ENCODE results near the gene MOCS1. TPM values are rescaled to one million over a fixed set of nuclear protein-coding genes. Genes with fewer than 3 reads are reported as not detected.

MOCS1 gene
- total and polyA plus RNA-seq, 4 donors = 6.7 to 36.2 (median 29.2) TPM

- H3K9me3 ChIP-seq (ENCODE audit: control insufficient read depth in 4 of 4, low read length in 3 of 4) = no peaks in the 10 kb centered on the region
- TF ChIP-seq EGR1 (IDR thresholded peaks at IDR 0.05; ENCODE audit: low read depth in 2 of 2) (peak in 1 of 2 donors; percentile 85), MAX (IDR thresholded peaks at IDR 0.05) (peak; percentile 95), ZBTB33 (IDR thresholded peaks at IDR 0.05) (peak; percentile 32), YY1 (IDR thresholded peaks at IDR 0.05) (peak; percentile 74), RXRA (IDR thresholded peaks at IDR 0.05) (peak; percentile 89 to 94), GABPA (IDR thresholded peaks at IDR 0.05 in 1 of 2, conservative IDR thresholded peaks at IDR 0.05 in 1 of 2) (no peak), NR2F2 (IDR thresholded peaks at IDR 0.05) (peak; percentile 50), HNF4G (IDR thresholded peaks at IDR 0.05) (peak; percentile 61), RAD21 (IDR thresholded peaks at IDR 0.05) (peak; percentile 24 to 50), CTCF (IDR thresholded peaks at IDR 0.05; ENCODE audit: low read depth, low read length, missing input control) (no peak), REST (IDR thresholded peaks at IDR 0.05) (peak; percentile 31), JUND (IDR thresholded peaks at IDR 0.05) (peak in 1 of 2 donors; percentile 70), TAF1 (conservative IDR thresholded peaks at IDR 0.05) (no peak), FOXA1 (IDR thresholded peaks at IDR 0.05) (peak; percentile 32), FOXA2 (IDR thresholded peaks at IDR 0.05) (peak; percentile 49), SP1 (IDR thresholded peaks at IDR 0.05) (peak; percentile 88), HNF4A (conservative IDR thresholded peaks at IDR 0.05) (peak; percentile 71 to 87)
- TF ChIP-seq, protein P1, sequence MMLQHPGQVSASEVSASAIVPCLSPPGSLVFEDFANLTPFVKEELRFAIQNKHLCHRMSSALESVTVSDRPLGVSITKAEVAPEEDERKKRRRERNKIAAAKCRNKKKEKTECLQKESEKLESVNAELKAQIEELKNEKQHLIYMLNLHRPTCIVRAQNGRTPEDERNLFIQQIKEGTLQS (IDR thresholded peaks at IDR 0.05) = no peak
- peaks cover 17 to 64% (median 56%) of the 10 kb centered on the region in 4 donors for H3K4me1 ChIP-seq (ENCODE audit: control insufficient read depth in 4 of 4, insufficient read depth in 4 of 4, low read length in 3 of 4)
- DNase-seq (ENCODE audit: low spot score) = no peak
- peaks cover 0 to 13% (median 7%) of the 10 kb centered on the region in 4 donors for H3K36me3 ChIP-seq (ENCODE audit: control insufficient read depth in 4 of 4, insufficient read depth in 3 of 4, low read depth in 1 of 4, low read length in 3 of 4)
- WGBS = 33% methylated on average over 5 of the region's 5 CpGs
- no peak overlapping the region for H3K4me3 ChIP-seq (ENCODE audit: low read depth in 1 of 3, low read length in 3 of 3)
- peak overlapping the region; percentile 77 to 93 for H3K27ac ChIP-seq (ENCODE audit: low read depth in 1 of 2, low read length in 2 of 2)
- H3K9ac ChIP-seq (ENCODE audit: low read depth in 1 of 2, low read length in 2 of 2) = no peak overlapping the region
- no peaks in the 10 kb centered on the region for H3K27me3 ChIP-seq (ENCODE audit: control insufficient read depth in 4 of 4, insufficient read depth in 4 of 4, low read length in 3 of 4)
Observed at GRCh38 chr6:39923394-39923793, 10.9 kb downstream of the MOCS1 start.

Measured in liver (tissue), 9 donors.